Right renal pelvis (tissue), 4 donors: ENCODE measurements around the gene CCR5AS.
"Not testable (repeated sequence)": the region's sequence is repeated elsewhere in the genome, so short reads cannot be mapped to it uniquely, and the experiment has no call there.

Experiments
- DNase-seq, 4 donors: peaks; one replicate each; pipeline ENCODE4 v3.0.0-alpha.2; 2013; ENCODE audit warnings: low read depth in 4 of 4, low spot score in 3 of 4, missing footprints in 1 of 4

CCR5AS gene

GRCh38 chr3:46406443-46406787, 451 bp downstream of the CCR5AS start:
- no peak for DNase-seq

GRCh38 chr3:46405301-46406019, 1.4 kb downstream of the CCR5AS start:
- peak in 1 of 4 donors; percentile 17 for DNase-seq

GRCh38 chr3:46402902-46403301, 4.0 kb downstream of the CCR5AS start:
- not testable (repeated sequence) for DNase-seq

GRCh38 chr3:46401579-46401978, 5.3 kb downstream of the CCR5AS start:
- no peak for DNase-seq

- DNase-seq, result no peak
These were observed 6.0 kb downstream of the CCR5AS start for GRCh38 chr3:46400846-46401245.

- DNase-seq, result no peak
These were observed 6.7 kb downstream of the CCR5AS start for GRCh38 chr3:46400000-46400734.

- DNase-seq, result no peak
These were observed 7.3 kb downstream of the CCR5AS start for GRCh38 chr3:46399557-46399956.

GRCh38 chr3:46399098-46399497, 7.8 kb downstream of the CCR5AS start:
- no peak for DNase-seq

- DNase-seq, result no peak
These were observed 8.5 kb downstream of the CCR5AS start for GRCh38 chr3:46398186-46398955.

- DNase-seq, result no peak
These were observed 9.8 kb downstream of the CCR5AS start for GRCh38 chr3:46397111-46397510.

- DNase-seq, result no peak
These were observed 10.9 kb downstream of the CCR5AS start for GRCh38 chr3:46395766-46396530.

GRCh38 chr3:46395210-46395661, 11.6 kb downstream of the CCR5AS start:
- no peak for DNase-seq

- no peak for DNase-seq
These were observed 13.1 kb downstream of the CCR5AS start for GRCh38 chr3:46393554-46394434.

GRCh38 chr3:46393011-46393410, 13.9 kb downstream of the CCR5AS start:
- DNase-seq, result no peak

GRCh38 chr3:46391526-46391925, 15.3 kb downstream of the CCR5AS start:
- DNase-seq, result not testable (repeated sequence)

GRCh38 chr3:46389306-46389705, 17.6 kb downstream of the CCR5AS start:
- DNase-seq, result no peak

GRCh38 chr3:46388847-46389246, 18.0 kb downstream of the CCR5AS start:
- DNase-seq, result not testable (repeated sequence)

GRCh38 chr3:46386205-46386604, 20.7 kb downstream of the CCR5AS start:
- no peak for DNase-seq

- no peak for DNase-seq
These were observed 22.9 kb downstream of the CCR5AS start for GRCh38 chr3:46383951-46384330.
